HEK293T (cell line): Measurements from ENCODE around the gene DDX10.

Source experiments
- CTCF ChIA-PET: fragments of 350-600 bp; formaldehyde crosslinking; extraction: SDS; loops from one replicate; lab custom pipeline; 2021; ENCODE audit warnings: antibody characterized with exemption, inconsistent platforms; lab: Yijun Ruan, JAX
- POLR2A ChIA-PET: fragments of 350-600 bp; formaldehyde crosslinking; extraction: SDS; loops from one replicate; lab custom pipeline; 2020; ENCODE audit warnings: antibody characterized with exemption, inconsistent platforms; lab: Yijun Ruan, JAX
- DNase-seq: peaks from one replicate; pipeline ENCODE4 v3.0.0; 2012; ENCODE audit warnings: mixed read lengths; ENCODE audit errors: extremely low spot score
- ARNT ChIP-seq: fragments of 450-650 bp; IDR thresholded peaks from 2 replicates; pipeline ENCODE4 v1.6.1; 2017; ENCODE audit warnings: mild to moderate bottlenecking
- BHLHE40 ChIP-seq: fragments of 450-650 bp; IDR thresholded peaks from 2 replicates; pipeline ENCODE4 v1.6.1; 2016; ENCODE audit warnings: mild to moderate bottlenecking, moderate library complexity, borderline replicate concordance
- CTBP1 ChIP-seq: fragments of 450-650 bp; IDR thresholded peaks from 2 replicates; pipeline ENCODE4 v1.6.1; 2016; ENCODE audit warnings: borderline replicate concordance
- ELF4 ChIP-seq: fragments of 450-650 bp; IDR thresholded peaks from 2 replicates; pipeline ENCODE4 v1.6.1; 2017; ENCODE audit warnings: antibody characterized with exemption
- FOXA1 ChIP-seq: fragments of 450-650 bp; IDR thresholded peaks from 2 replicates; pipeline ENCODE4 v1.6.1; 2016; ENCODE audit warnings: mild to moderate bottlenecking
- FOXK2 ChIP-seq: fragments of 450-650 bp; IDR thresholded peaks from 2 replicates; pipeline ENCODE4 v1.6.1; 2016; ENCODE audit warnings: mild to moderate bottlenecking
- FOXM1 ChIP-seq: fragments of 450-650 bp; IDR thresholded peaks from 2 replicates; pipeline ENCODE4 v1.6.1; 2017; ENCODE audit warnings: mild to moderate bottlenecking, borderline replicate concordance
- HDGF ChIP-seq: fragments of 450-650 bp; IDR thresholded peaks from 2 replicates; pipeline ENCODE4 v1.6.1; 2017; ENCODE audit warnings: antibody characterized with exemption, borderline replicate concordance
- L3MBTL2 ChIP-seq: fragments of 450-650 bp; conservative IDR thresholded peaks from 2 replicates; pipeline ENCODE4 v1.6.1; 2016; ENCODE audit warnings: mild to moderate bottlenecking
- LEF1 ChIP-seq: fragments of 450-650 bp; IDR thresholded peaks from 2 replicates; pipeline ENCODE4 v1.6.1; 2017; ENCODE audit warnings: mild to moderate bottlenecking, borderline replicate concordance
- NFRKB ChIP-seq: fragments of 450-650 bp; IDR thresholded peaks from 2 replicates; pipeline ENCODE4 v1.6.1; 2016; ENCODE audit warnings: mild to moderate bottlenecking, moderate library complexity
- SP1 ChIP-seq: fragments of 450-650 bp; IDR thresholded peaks from 2 replicates; pipeline ENCODE4 v1.6.1; 2017
- SUZ12 ChIP-seq: fragments of 450-650 bp; IDR thresholded peaks from 2 replicates; pipeline ENCODE4 v1.6.1; 2016; ENCODE audit warnings: mild to moderate bottlenecking
- TARDBP ChIP-seq: fragments of 450-650 bp; IDR thresholded peaks from 2 replicates; pipeline ENCODE4 v1.6.1; 2016
- ZNF384 ChIP-seq: fragments of 450-650 bp; IDR thresholded peaks from 2 replicates; pipeline ENCODE4 v1.6.1; 2016
- TF ChIP-seq, protein P1 (sequence below): fragments of 450-650 bp; IDR thresholded peaks from 2 replicates; pipeline ENCODE4 v1.6.1; 2016

DDX10 gene

DNA sequence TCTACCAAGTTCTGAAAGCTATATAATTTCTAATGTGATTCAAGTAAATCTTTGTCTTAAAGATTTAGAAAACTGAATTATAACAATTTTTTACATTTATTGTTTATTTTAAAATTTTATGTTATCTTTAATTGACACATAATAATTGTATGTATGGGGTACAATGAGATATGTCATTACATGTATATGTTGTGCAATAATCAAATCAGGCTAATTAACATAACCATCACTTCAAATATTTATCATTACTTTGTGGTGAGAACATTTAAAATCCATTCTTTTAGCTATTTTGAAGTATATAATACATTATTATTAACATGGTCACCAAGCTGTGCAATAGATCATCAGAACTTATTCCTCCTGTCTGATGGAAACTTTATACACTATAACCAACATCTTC lies 181.1 kb downstream of the DDX10 start:
- POLR2A ChIA-PET: no interaction called here
- no peak for DNase-seq
- TF ChIP-seq BHLHE40: no peak
- no peak for TF ChIP-seq SP1
- no peak for TF ChIP-seq HDGF
- TF ChIP-seq LEF1: no peak
- TF ChIP-seq FOXM1: no peak
- no peak for TF ChIP-seq FOXK2
- TF ChIP-seq L3MBTL2: no peak
- no peak for TF ChIP-seq ELF4
- TF ChIP-seq NFRKB: no peak
- CTCF ChIA-PET: no interaction called here

DNA sequence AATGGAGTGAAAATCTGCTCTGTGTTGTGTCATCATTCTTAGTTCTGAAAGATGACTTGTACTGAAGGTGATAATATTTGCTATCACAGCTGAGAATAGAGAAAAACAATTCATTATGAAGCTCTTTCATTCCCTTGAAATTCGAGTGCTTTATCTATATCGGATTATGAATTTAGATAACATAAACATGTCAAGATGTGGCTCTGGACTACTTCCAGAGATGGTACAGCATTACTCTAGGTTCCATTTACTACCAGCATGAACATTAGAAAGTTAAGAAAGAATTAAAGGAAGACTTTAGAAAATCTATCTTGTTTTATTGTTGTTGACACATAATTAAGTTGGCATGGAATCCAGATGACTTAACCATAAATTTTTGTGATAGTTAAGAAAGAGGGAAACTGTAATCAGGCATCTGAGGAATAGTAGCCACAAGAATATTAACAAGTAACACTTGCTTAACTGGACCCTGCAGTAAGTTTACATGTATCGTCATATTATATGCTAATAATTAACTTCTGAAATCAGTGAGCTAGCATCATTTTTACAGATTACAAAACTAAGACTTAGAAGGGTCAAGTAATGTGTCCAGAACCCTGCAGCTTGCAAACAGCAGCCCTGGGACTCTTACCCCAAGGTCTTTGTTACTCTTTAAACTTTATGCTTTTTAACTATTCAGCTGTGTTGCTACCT lies 182.6 kb downstream of the DDX10 start:
- POLR2A ChIA-PET: no interaction called here
- CTCF ChIA-PET: interaction anchor here (0.7 kb wide), 1 partner anchor 10 kb away, joined by 3 read pairs; no protein-coding TSS in a partner anchor
- no peak for DNase-seq
- TF ChIP-seq, protein P1, sequence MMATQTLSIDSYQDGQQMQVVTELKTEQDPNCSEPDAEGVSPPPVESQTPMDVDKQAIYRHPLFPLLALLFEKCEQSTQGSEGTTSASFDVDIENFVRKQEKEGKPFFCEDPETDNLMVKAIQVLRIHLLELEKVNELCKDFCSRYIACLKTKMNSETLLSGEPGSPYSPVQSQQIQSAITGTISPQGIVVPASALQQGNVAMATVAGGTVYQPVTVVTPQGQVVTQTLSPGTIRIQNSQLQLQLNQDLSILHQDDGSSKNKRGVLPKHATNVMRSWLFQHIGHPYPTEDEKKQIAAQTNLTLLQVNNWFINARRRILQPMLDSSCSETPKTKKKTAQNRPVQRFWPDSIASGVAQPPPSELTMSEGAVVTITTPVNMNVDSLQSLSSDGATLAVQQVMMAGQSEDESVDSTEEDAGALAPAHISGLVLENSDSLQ: no peak
- TF ChIP-seq FOXA1 (no peak), ZNF384 (no peak), BHLHE40 (no peak), SUZ12 (no peak), ELF4 (no peak), CTBP1 (no peak), ARNT (no peak)

DNA sequence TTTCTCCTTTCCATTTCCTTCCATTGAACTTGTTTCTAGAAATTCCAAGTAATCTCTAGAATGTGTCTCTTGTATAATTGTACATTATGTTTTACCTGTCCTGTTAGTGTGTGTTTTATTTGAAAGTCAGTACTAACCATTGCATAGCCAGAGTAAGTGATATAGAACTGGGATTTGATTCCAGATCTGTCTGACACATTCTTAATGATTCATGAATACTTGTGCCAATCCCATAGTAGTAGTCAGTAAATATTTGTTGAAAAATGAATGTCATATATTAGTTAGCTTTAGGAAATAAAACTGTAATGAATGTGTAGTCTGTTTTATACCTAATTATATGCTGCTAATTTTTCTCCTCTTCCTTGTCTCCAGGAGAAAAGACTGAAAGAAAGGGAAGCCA lies 186.9 kb downstream of the DDX10 start:
- DNase-seq: no peak
- TF ChIP-seq TARDBP (no peak), ZNF384 (no peak), L3MBTL2 (no peak), FOXM1 (no peak), ARNT (no peak), NFRKB (no peak), ELF4 (no peak), FOXK2 (no peak), FOXA1 (no peak), SUZ12 (no peak), LEF1 (no peak), CTBP1 (no peak), SP1 (no peak), BHLHE40 (no peak), HDGF (no peak)
- TF ChIP-seq, protein P1: no peak
- ChIA-PET POLR2A (no interaction called here), CTCF (no interaction called here)

DNA sequence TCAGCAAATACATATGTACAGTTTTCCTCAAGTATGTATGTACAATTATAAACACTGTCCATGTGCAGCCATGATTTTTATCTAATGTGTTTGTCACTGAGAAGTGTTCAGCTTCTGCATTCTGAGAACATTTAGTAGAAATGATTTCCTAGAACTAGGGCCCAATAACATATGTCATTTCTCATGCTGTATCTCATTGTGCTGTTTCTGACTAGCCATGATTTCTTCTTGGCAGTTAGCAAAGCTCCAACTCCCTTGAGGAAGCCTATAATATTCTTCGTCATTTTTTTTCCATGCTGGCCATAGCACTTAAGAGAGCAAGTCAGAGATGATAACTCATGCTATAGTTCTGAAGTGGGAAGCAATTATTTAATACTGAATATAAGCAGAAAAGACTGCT lies 187.8 kb downstream of the DDX10 start:
- TF ChIP-seq L3MBTL2 (no peak), SUZ12 (no peak), CTBP1 (no peak), ARNT (no peak), ELF4 (no peak), NFRKB (no peak), HDGF (no peak), SP1 (no peak), TARDBP (no peak), LEF1 (no peak), ZNF384 (no peak), BHLHE40 (no peak), FOXM1 (no peak), FOXK2 (no peak), FOXA1 (no peak)
- TF ChIP-seq, protein P1: no peak
- ChIA-PET CTCF (interaction anchor here (1.4 kb wide), 1 partner anchor 12 kb away, joined by 3 read pairs; no protein-coding TSS in a partner anchor), POLR2A (no interaction called here)
- no peak for DNase-seq

DNA sequence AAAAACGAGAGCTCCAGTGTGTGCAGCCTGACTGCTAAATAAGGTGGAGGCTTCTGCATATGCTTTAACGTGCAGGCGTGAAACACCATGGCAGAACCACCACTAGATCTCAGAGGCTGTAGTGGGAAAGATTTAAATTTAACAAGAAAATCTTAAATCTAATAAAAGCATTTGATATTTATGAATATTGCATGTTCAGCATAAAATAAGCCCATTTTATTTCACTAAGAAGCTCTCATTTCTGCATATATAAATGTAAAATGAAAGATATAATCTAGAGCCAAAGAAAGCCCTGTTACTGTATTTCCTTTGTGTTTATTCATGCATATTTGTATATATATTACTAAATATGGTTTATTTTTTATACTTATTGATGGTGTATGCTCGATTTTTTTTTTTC lies 188.3 kb downstream of the DDX10 start:
- POLR2A ChIA-PET: no interaction called here
- CTCF ChIA-PET: interaction anchor here (0.7 to 1.4 kb wide), 2 partner anchors 11 to 18 kb away, joined by 3 read pairs; no protein-coding TSS in a partner anchor
- no peak for DNase-seq
- TF ChIP-seq CTBP1 (no peak), FOXM1 (no peak), L3MBTL2 (no peak), NFRKB (no peak), ELF4 (no peak), BHLHE40 (no peak), FOXA1 (no peak), SUZ12 (no peak), HDGF (no peak), ARNT (no peak), TARDBP (no peak), SP1 (no peak), LEF1 (no peak)

DNA sequence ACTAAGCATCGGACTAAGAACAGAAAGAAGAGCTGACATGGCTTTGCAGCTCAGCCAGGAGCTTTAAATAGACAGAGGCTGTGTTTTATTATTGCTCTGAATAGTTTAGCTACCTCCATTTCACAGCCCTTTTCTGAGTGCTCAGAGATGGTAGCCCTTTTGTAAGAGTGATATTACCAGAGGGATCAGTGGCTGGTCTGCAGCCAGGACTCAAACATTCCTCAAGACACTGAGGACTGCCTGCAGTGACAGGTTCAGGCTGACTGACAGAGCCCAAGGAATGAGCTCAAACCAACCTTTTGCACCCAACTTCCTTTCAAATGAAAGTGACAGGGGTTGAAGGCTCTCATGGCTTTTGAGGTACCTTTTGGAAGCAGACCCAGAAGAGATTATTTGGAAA lies 189.0 kb downstream of the DDX10 start:
- ChIA-PET CTCF (interaction anchor here (0.7 to 1.4 kb wide), 2 partner anchors 10 to 17 kb away, joined by 3 read pairs; no protein-coding TSS in a partner anchor), POLR2A (no interaction called here)
- no peak for DNase-seq
- no peak for TF ChIP-seq SP1
- TF ChIP-seq SUZ12: no peak
- TF ChIP-seq LEF1: no peak
- no peak for TF ChIP-seq CTBP1
- TF ChIP-seq L3MBTL2: no peak
- TF ChIP-seq TARDBP: no peak
- TF ChIP-seq, protein P1: no peak
- no peak for TF ChIP-seq BHLHE40
- TF ChIP-seq ELF4: no peak
- TF ChIP-seq FOXM1: no peak
- no peak for TF ChIP-seq ARNT
- no peak for TF ChIP-seq ZNF384
- TF ChIP-seq FOXK2: no peak
- TF ChIP-seq NFRKB: no peak
- TF ChIP-seq FOXA1: no peak
- TF ChIP-seq HDGF: no peak
